ENCODE results near the gene MSRB1. TPM values are rescaled to one million over a fixed set of nuclear protein-coding genes. Genes with fewer than 3 reads are reported as not detected.

Gene MSRB1
- total and polyA plus RNA-seq, 2 of the 8 experiments (the other 6 are each of a cell fraction or from before 2014, with no cell fraction given): 28.2 to 51.4 TPM

GRCh38 chr16:1983544-1984346 is 40.7 kb upstream of the MSRB1 start, which contains the start of gene GFER:
Gene GFER (plus strand): TSS chr16:1984193. CDS start chr16:1984219, 26 bp downstream.
- no peaks in the 10 kb centered on the region for H3K9me3 ChIP-seq (ENCODE audit: insufficient read depth in 2 of 2, low read depth in 1 of 2, low read length in 1 of 2)
- peaks cover 8 to 45% (median 43%) of the 10 kb centered on the region in 4 experiments; a peak in 6 of 7 replicates for H3K27me3 ChIP-seq (replicated peaks in 1 of 4; ENCODE audit: control insufficient read depth in 3 of 4, extremely low read depth in 1 of 4, insufficient read depth in 3 of 4, low read length in 3 of 4)
- H4K8ac ChIP-seq (ENCODE audit: extremely low read depth, insufficient read depth, low read length): peak within 1 kb of the TSS; percentile 89
- H2BK12ac ChIP-seq (ENCODE audit: low read depth, low read length): 0 out of 2 replicates have a peak within 1 kb of the TSS, but pooled peaks have one; percentile 50
- H4K91ac ChIP-seq (replicated peaks; ENCODE audit: insufficient read length, low read length): no peak within 1 kb of the TSS
- peak within 1 kb of the TSS; percentile 43; the same call in 1 of the 2 replicates for H3K27ac ChIP-seq (ENCODE audit: low read depth, low read length)
- FAIRE-seq (no peak), DNase-seq (ENCODE audit: low read depth in 1 of 2, low spot score in 2 of 2) (peak; percentile 81 to 95)
- peaks cover 0 to 14% of the 10 kb centered on the region in 2 experiments for H4K20me1 ChIP-seq (replicated peaks in 1 of 2; ENCODE audit: control insufficient read depth in 1 of 2, insufficient read depth in 2 of 2, low read length in 2 of 2)
- ChIA-PET CTCF (ENCODE audit: partially characterized antibody) (interaction anchor here (1.5 to 3.1 kb wide), 2 partner anchors 10 to 20 kb away, joined by 4 to 8 read pairs; no protein-coding TSS in a partner anchor), POLR2A (ENCODE audit: partially characterized antibody) (interaction anchor here (0.9 to 28.2 kb wide), 10 partner anchors 9 to 206 kb away, joined by 3 to 736 read pairs (median 4); partner anchors contain the start of genes NDUFB10, NTHL1, RNF151 and RPS2)
- H2BK5ac ChIP-seq (ENCODE audit: low read depth, low read length): peak within 1 kb of the TSS; percentile 75; the same call in 1 of the 2 replicates
- H3K79me1 ChIP-seq (ENCODE audit: low read depth, low read length): no peaks in the 10 kb centered on the region
- peak within 1 kb of the TSS; percentile 70 to 91 (median 84) for H3K9ac ChIP-seq (replicated peaks in 1 of 4; ENCODE audit: extremely low read depth in 1 of 4, low read depth in 3 of 4, low read length in 3 of 4)
- H4K5ac ChIP-seq (ENCODE audit: insufficient read length, low read depth, low read length): peak within 1 kb of the TSS; percentile 33
- peak within 1 kb of the TSS; percentile 52 to 96 (median 73) for H3K4me3 ChIP-seq (ENCODE audit: extremely low read depth in 1 of 4, insufficient read depth in 2 of 4, low read depth in 3 of 4, low read length in 4 of 4)
- no peak within 1 kb of the TSS for H2BK120ac ChIP-seq (replicated peaks; ENCODE audit: low read depth, low read length)
- peak within 1 kb of the TSS; percentile 58 to 97 for H3K4me2 ChIP-seq (ENCODE audit: insufficient read depth in 1 of 2, low read depth in 2 of 2, low read length in 2 of 2)
- H3K36me3 ChIP-seq (ENCODE audit: control insufficient read depth in 2 of 4, insufficient read depth in 4 of 4, low read length in 3 of 4): peaks cover 2 to 5% (median 3%) of the 10 kb centered on the region in 4 experiments; a peak in 3 of 8 replicates
- peak within 1 kb of the TSS; percentile 61; the same call in 1 of the 2 replicates for H2BK15ac ChIP-seq (ENCODE audit: low read length)
- no peak within 1 kb of the TSS for H3K23ac ChIP-seq (ENCODE audit: insufficient read length)
- peak within 1 kb of the TSS; percentile 26 for H3K56ac ChIP-seq (replicated peaks; ENCODE audit: insufficient read length, low read depth, low read length)
- WGBS, 2 experiments (ENCODE audit: extremely low coverage in 1 of 2, insufficient coverage in 1 of 2, insufficient read length in 1 of 2, insufficient replicate concordance in 2 of 2, low coverage in 1 of 2, low lambda C conversion rate in 2 of 2, missing lambda C conversion rate in 1 of 2): 2% methylated on average over 75 of the region's 109 CpGs; no CpG with 5 or more reads in 1 of the 2 experiments
- H3K79me2 ChIP-seq (ENCODE audit: control insufficient read depth in 1 of 2, insufficient read depth in 2 of 2, low read length in 2 of 2): peaks cover 0 to 9% of the 10 kb centered on the region in 2 experiments; a peak in 1 of 4 replicates
- H3K23me2 ChIP-seq (ENCODE audit: low read depth, low read length): peaks cover 26% of the 10 kb centered on the region
- peak within 1 kb of the TSS; percentile 71 for H3K18ac ChIP-seq (ENCODE audit: extremely low read depth, low read length)
- no peak within 1 kb of the TSS for H2BK20ac ChIP-seq (ENCODE audit: low read length)
- peaks cover 3 to 41% (median 26%) of the 10 kb centered on the region in 4 experiments for H3K4me1 ChIP-seq (replicated peaks in 1 of 4; ENCODE audit: control insufficient read depth in 3 of 4, insufficient read depth in 4 of 4, low read length in 3 of 4)
- H3K4ac ChIP-seq (replicated peaks; ENCODE audit: insufficient read length, low read depth, low read length): peak within 1 kb of the TSS; percentile 33
- no peak within 1 kb of the TSS for H3K14ac ChIP-seq (ENCODE audit: insufficient read length)
- H2AFZ ChIP-seq (ENCODE audit: low read length): peak within 1 kb of the TSS; percentile 15; the same call in 1 of the 2 replicates
- H2AK5ac ChIP-seq (ENCODE audit: low read depth, low read length): peak within 1 kb of the TSS; percentile 86; the same call in 1 of the 2 replicates

Data from H1 (cell line).